ENCODE measurements around the gene DDB1. TPM values are rescaled to one million over a fixed set of nuclear protein-coding genes. Genes with fewer than 3 reads are reported as not detected.

DDB1 gene
- 267 and 359 TPM in 2 replicates for total RNA-seq

DNA sequence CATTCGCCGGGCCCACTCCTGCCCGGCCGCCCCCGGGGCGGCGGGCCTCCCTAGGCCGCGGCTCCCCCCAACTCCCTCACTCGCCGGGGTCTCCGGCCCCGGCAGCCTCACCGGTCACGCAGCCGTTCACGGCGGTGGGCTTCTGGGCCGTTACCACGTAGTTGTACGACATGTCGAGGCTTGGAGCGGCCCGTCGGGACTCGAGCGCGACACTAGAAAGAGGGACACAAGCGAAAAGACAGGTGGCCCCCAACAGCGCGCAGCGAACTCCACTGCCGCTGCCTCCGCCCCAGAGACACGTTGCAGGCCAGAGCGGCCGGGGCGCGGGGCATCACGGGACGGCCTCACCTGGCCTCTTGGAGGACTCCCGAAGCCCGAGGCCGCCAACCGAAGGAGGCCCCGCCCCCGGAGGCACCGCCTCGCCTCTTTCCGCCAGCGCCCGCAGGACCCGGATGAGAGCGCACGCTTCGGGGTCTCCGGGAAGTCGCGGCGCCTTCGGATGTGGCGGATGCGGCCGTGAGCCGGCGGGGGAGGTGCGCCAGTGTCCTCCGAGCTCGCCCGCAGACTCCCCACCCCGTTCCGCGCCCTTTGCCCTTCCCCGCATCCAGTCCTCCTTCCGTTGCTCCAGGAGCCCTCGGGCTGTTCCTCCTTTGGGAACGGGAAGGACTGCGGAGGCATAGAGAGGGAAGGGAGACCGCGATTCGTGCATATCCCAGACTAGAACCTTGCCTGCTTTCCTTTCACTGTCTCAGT lies at the start of gene DDB1, which contains the start of gene TKFC:
Gene DDB1, minus strand, starts transcription at position 309 of the 753 bp plus-strand sequence. Its CDS starts 137 bp downstream, at position 172.
Gene TKFC, plus strand, starts transcription at position 432 of the 753 bp plus-strand sequence. CDS start 1,501 bp downstream, outside the sequence.

DNA sequence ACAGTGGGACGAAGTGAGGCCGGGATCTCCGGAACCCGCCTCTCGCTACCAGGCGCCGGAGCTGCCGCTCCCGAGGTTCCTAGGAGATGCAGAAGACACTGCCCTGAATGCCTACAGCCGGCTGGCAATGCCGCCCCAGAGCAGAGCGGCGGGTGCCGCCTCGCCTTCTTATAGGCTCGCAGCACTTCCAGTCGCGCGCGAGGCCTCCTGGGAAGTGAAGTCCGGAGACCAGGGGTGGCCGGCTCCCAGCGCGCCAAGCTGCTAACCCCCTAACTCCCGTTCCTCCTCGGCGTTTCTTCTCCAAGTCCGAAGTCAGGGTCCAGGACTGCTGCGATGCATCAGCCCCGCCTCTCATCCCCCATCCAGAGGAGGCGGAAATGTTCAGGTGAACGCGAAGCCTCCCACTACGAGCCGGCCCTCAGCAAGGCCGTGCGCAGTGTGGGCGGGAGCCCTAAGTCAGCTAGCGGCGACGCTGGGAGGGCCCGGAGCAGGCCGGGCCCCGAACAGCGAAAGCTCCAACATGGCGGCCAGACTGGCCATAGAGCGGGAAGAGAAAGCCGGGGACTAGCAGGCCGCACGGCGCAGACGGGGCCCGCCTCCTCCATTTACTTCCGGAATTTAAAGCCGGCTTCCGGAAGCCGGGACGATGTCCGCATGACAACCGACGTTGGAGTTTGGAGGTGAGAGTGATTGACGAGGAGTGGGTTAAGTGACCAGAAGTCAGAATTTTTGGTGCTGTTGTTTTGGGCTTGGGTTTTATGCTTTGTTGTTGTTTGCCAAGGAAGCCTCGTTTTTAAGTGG lies 29.0 kb upstream of the DDB1 start, which contains the start of the genes CYB561A3 and TMEM138:
Gene CYB561A3, minus strand, starts transcription at position 142 of the 801 bp plus-strand sequence. CDS start 5,169 bp downstream, outside the sequence.
Gene TMEM138, plus strand, starts transcription at position 634 of the 801 bp plus-strand sequence. CDS start 2,017 bp downstream, outside the sequence.

GRCh38 chr11:61294717-61295595 lies 37.9 kb downstream of the DDB1 start, which contains the start of gene VWCE:
Gene VWCE (minus strand): TSS chr11:61295316. CDS start chr11:61295037, 279 bp downstream.

Other genes starting within 250 kb of the DDB1 start
- not detected in 2 replicates for gene CD5, start 230.6 kb downstream of the DDB1 start, total RNA-seq
- 13.7 and 21.3 TPM in 2 replicates for gene VPS37C, start 171.7 kb downstream of the DDB1 start, total RNA-seq
- not detected in 2 replicates for gene PGA3, start 129.6 kb downstream of the DDB1 start, total RNA-seq
- gene PGA4, start 110.8 kb downstream of the DDB1 start, total RNA-seq, result not detected in 2 replicates
- gene PGA5, start 91.9 kb downstream of the DDB1 start, total RNA-seq, result not detected in 2 replicates
- 0.39 and 0.65 TPM in 2 replicates for gene VWCE, start 37.8 kb downstream of the DDB1 start, total RNA-seq
- gene TKFC, start 123 bp upstream of the DDB1 start, total RNA-seq, result 30.9 and 46.7 TPM in 2 replicates
- gene CYB561A3, start 28.8 kb upstream of the DDB1 start, total RNA-seq, result 38.9 and 57.0 TPM in 2 replicates
- 13.0 and 15.4 TPM in 2 replicates for gene TMEM138, start 29.3 kb upstream of the DDB1 start, total RNA-seq
- gene TMEM216, start 59.5 kb upstream of the DDB1 start, total RNA-seq, result 11.0 and 16.9 TPM in 2 replicates
- 35.5 and 36.5 TPM in 2 replicates for gene CPSF7, start 96.9 kb upstream of the DDB1 start, total RNA-seq
- gene SDHAF2, start 97.0 kb upstream of the DDB1 start, total RNA-seq, result 41.6 and 54.5 TPM in 2 replicates
- not detected in 2 replicates for gene LRRC10B, start 175.6 kb upstream of the DDB1 start, total RNA-seq
- gene SYT7, start 248.0 kb upstream of the DDB1 start, total RNA-seq, result 0.22 and 0.39 TPM in 2 replicates